Fibroblast of lung (primary cell): Measurements from ENCODE around the gene KL.

Experiments used
- EZH2 ChIP-seq: IDR thresholded peaks from 2 replicates; pipeline ENCODE4 v1.5.1; 2012; ENCODE audit warnings: low read length, control low read depth, mild to moderate bottlenecking; ENCODE audit errors: missing control alignments
- TF ChIP-seq, protein P1 (sequence below), 2 donors: IDR thresholded peaks in 1 of 2; conservative IDR thresholded peaks in 1 of 2; 1 replicate in 1 of 2; 2 replicates in 1 of 2; pipeline ENCODE4 v1.5.1; 2011 to 2012; ENCODE audit warnings: low read length in 2 of 2, control low read depth in 1 of 2, inconsistent platforms in 1 of 2, low read depth in 1 of 2, mild to moderate bottlenecking in 1 of 2

- TF ChIP-seq, protein P1, sequence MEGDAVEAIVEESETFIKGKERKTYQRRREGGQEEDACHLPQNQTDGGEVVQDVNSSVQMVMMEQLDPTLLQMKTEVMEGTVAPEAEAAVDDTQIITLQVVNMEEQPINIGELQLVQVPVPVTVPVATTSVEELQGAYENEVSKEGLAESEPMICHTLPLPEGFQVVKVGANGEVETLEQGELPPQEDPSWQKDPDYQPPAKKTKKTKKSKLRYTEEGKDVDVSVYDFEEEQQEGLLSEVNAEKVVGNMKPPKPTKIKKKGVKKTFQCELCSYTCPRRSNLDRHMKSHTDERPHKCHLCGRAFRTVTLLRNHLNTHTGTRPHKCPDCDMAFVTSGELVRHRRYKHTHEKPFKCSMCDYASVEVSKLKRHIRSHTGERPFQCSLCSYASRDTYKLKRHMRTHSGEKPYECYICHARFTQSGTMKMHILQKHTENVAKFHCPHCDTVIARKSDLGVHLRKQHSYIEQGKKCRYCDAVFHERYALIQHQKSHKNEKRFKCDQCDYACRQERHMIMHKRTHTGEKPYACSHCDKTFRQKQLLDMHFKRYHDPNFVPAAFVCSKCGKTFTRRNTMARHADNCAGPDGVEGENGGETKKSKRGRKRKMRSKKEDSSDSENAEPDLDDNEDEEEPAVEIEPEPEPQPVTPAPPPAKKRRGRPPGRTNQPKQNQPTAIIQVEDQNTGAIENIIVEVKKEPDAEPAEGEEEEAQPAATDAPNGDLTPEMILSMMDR (conservative IDR thresholded peaks at IDR 0.05 in 1 of 2, IDR thresholded peaks at IDR 0.05 in 1 of 2; ENCODE audit: low read depth in 1 of 2, low read length in 2 of 2), result no peak
- peak; percentile 92 for TF ChIP-seq EZH2
Measured at GRCh38 chr13:33016414-33017322, at the start of gene KL.
